Stimulated activated CD4-positive, alpha-beta T cell treated with anti-CD3 and anti-CD28 coated beads, Interleukin-15, amount 100 ng/mL, for 48 hours (primary cell): ENCODE results near the gene KRTAP13-2.

Experiments used
- DNase-seq, 2 donors: peaks; one replicate each; pipeline ENCODE4 v3.0.0-alpha.2; 2020; ENCODE audit warnings: low read depth in 2 of 2

Gene KRTAP13-2, protein sequence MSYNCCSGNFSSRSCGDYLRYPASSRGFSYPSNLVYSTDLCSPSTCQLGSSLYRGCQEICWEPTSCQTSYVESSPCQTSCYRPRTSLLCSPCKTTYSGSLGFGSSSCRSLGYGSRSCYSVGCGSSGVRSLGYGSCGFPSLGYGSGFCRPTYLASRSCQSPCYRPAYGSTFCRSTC

DNA sequence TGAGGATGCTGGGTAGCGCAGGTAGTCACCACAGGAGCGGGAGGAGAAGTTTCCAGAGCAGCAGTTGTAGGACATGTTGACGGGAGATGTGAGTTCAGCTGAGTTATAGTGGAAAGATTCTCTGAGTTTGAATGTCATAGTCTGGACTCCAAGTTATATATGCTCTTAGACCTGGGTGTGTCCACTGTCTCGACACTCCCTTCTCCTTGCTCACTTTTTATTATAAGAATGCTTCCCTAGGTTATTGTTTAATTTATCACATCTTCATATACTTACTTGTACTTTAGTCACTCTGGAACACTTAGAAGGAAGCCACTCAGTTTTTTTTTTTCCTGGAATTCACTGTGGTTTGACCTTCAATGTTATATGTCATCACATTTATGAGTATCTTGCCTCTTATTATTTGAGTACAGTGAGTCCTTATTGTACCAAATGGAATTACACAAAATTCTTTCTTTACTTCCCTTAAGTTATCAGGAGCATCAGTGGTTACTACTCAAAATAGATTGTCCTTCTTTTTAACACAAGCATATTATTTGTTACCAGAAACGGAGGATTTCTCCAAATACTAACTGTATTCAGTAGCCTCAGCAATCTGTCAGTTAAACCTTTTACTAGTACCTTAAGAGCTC lies at the start of gene KRTAP13-2:
TSS of gene KRTAP13-2 (minus strand) at position 133 of the 632 bp plus-strand sequence. CDS start at position 75, 58 bp downstream.
- DNase-seq, result no peak

DNA sequence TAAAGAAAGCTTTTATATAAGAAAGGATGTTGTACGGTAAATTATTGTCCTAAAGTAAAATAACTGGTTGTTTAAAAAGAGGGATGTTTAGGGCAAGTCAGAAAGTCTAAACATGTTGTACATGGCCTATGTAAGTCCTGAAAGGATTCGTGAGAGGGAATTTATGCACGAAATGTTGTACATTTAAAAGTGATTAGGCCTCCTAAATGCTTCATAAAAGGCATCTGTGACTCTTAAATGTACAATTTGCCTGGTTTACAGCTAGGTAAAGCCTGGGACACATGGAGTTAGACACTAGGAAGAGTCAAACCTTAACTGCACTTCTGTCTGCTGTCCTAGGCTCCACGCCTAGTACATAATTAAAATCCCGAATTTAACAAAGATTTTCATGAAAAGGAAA lies 43.9 kb upstream of the KRTAP13-2 start:
- no peak for DNase-seq

DNA sequence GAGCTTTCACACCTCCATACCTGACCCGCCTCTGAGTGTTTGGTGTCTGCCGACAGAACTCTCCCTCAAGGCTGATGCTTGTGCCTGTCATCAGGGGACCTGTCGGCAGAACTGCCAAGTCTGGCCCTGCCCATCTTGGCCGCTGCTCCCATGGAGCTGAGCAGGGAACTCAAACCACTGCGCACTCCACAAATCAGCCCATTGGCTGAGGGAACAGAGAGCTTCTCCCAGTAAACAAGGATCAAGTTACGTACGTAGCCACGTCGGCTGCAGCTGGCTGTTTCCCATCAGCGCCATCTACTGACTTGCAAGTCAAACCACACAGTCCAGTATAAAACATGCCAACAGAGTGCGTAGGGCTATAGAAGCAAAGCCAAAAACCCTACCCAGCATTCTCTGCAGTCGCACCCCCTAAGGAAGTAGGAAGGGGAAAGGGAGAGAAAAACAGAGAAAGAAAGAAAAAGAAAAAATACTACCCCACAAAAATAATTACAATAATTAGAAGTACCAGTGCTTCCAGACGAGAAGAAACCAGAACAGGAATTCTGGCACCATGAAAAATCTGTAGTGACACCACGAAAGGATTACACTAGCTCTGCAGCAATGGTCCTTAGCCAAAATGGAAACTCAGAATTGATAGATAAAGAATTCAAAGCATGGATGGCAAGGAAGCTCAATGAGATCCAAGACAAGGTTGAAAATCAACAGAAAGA lies 36.9 kb upstream of the KRTAP13-2 start:
- no peak for DNase-seq

DNA sequence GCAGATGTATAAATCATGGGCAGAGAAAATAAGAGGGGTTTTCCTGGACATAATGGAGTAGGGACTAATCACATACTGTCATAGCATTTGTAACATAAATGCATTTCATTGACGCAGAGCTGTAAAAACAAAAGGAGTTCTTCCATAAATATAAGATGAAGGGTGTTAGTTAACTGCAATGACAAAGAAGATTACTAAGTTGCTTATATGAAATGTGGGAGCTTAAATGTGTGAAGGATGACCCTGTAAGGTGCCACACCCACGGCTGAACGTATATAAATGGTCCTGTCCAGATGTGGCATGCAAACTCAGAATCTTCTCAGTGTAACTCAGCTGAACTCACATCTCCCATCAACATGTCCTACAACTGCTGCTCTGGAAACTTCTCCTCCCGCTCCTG lies 23.7 kb upstream of the KRTAP13-2 start, which contains the start of gene KRTAP13-1:
TSS of gene KRTAP13-1 (plus strand) at position 301 of the 400 bp plus-strand sequence. CDS start at position 357, 56 bp downstream.
- DNase-seq, result no peak

DNA sequence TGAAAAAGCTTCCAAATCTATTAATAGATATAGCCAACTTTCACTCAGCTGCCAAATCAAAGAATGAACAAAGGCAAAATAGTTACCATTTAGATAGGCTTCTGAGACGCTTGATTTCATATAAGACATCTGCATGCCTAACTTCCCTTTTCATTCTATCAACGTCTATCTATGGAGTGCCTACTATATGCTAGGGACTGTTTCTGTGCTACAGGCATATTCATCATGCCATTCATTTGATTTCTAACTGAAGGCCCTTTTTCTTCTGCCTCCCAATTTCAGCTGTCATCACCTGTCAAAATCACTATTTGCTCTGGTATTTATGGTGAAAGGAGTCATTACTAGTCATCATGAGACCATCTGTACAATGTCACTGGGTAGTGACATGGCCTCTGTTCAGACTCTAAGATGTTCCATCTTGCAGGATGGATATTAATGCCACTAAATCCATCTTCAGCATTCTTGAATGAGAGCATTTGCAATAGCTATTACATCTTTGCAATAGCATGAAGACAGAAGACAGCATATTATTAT lies 19.5 kb upstream of the KRTAP13-2 start:
- DNase-seq, result no peak

DNA sequence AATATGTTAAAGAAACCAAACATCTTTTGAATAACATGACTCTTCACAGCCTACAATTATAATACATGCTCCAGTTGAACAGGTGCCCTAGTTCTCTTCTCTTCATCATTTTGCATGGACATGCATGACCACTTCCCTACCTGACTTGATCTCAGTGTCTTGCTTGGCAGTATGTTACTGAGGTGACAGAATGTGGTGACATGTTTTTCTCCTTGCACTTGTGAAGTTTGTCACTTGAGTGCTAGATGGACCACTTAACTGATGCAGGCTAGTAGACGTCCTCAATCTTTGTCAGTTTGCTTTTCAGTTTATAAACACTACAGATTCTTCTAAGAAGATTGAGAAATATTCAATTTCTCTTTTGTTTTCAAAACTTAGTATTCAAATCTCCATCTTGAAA lies 10.1 kb upstream of the KRTAP13-2 start:
- DNase-seq, result no peak

DNA sequence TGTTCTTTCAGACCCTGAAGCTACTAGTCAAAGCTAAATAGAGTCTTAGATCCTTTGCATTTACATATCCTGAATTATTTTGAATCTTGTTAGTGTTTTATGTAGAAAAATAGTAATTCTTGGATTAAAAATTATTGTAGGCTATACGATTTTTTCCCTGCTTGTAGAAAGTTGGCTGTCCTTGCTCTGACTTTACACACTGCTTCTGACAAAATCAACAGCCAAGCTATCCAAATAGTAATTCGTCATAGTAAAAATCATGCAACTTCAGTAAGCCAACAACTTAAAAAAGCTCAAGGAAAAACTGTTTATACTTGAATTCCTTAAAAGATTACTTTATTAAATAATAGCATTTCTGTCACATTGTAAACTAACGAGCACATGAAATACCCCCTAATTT lies 16.2 kb downstream of the KRTAP13-2 start:
- DNase-seq, result no peak

DNA sequence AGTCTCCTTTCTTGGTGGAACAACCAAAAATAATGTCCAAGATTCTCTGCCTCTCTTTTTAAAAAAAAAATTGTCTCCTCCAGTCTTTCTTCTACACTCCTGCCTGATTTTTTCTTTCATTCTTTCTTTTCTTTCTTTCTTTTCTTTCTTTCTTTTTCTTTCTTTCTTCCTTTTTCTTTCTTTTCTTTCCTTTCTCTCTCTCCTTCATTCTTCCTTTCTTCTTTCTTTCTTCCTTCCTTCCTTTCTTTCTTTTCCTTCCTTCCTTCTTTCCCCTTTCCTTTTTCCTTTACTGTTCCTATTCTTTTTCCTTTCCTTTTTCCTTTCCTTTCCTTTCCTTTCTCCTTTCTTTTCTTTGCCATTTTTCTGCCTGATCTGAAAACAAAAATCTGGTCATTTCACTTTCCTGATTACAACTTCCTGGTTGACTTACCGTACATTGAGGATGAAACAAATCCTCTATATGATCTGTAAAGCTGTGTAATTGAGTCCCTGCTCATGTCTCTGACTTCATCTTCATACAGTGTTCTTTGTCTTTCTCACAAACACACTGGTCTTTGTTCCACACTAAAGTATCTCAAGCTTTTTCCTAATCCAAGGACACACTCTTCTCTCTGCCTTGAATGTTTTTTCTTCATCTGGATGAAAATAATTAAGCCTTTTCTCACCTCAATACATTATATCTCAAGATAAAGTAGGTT lies 17.6 kb downstream of the KRTAP13-2 start:
- DNase-seq, result no peak

DNA sequence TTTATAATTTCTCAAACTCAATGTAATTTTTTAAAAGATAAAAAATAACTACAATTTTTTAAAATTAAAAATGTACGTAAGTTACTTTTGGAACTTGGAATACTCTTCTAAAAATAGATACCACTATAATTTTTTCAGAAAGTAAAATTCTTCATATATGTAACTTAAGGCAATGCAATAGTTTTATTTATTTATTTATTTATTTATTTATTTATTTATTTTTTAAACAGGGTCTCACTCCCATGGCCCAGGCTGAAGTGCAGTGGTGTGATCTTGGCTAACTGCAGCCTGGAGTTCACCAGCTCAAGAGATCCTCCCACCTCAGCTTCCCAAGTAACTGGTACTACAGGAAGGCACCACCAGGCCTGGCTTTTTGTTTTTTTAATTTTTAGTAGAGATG lies 20.5 kb downstream of the KRTAP13-2 start:
- no peak for DNase-seq

DNA sequence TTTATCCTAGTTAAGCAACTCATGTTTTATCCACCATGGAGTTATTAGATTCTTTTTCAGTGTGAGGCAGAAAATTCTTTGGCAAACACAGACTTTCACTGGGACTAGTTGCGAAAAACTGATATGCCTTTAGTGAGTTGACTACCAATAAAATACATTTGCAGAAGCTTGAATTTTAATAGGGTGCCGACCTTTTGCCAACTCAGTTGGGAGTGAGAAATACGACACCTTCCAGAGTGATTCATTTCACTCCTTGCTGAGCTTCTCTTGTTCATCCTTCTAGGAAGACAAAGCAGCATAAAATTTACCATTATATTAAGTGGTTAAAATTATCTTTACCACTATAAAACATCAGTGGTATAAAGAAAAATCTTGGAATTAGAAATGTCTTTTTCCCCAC lies 22.5 kb downstream of the KRTAP13-2 start:
- DNase-seq, result no peak

DNA sequence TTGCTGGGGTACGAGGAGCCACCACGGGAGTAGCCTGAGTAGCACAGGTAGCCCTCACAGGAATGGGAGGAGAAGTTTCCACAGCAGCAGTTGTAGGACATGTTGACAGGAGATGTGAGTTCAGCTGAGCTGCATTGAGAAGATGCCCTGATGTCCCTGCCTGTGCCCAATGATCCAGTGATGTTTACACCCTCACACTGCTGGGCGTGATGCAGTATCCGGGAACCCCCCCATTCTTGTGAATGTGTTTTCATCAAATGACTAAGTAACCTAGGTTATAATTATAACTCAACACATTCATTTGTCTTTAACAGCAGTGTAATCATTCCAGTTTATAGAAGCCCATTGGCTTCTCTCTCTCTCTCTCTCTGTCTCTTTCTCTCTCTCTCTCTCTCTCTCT lies 23.6 kb downstream of the KRTAP13-2 start, which contains the start of gene KRTAP23-1:
TSS of gene KRTAP23-1 (minus strand) at position 101 of the 400 bp plus-strand sequence. CDS start at position 101, 0 bp downstream.
- DNase-seq, result no peak

DNA sequence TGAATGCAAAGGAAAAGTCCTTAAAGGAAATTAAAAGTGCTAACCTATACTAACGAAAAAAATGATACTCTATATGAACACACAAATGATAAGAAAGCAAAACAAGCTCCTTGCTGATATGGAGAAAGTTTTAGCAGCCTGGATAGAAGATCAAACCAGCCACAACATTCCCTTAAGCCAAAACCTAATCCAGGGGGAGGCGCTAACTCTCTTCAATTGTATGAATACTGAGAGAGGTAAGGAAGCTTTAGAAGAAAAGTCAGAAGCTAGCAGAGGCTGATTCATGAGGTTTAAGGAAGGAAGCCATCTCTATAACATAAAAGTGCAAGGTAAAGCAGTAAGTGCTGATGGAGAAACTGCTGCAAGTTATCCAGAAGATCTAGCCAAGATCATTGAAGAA lies 27.1 kb downstream of the KRTAP13-2 start:
- DNase-seq, result no peak

DNA sequence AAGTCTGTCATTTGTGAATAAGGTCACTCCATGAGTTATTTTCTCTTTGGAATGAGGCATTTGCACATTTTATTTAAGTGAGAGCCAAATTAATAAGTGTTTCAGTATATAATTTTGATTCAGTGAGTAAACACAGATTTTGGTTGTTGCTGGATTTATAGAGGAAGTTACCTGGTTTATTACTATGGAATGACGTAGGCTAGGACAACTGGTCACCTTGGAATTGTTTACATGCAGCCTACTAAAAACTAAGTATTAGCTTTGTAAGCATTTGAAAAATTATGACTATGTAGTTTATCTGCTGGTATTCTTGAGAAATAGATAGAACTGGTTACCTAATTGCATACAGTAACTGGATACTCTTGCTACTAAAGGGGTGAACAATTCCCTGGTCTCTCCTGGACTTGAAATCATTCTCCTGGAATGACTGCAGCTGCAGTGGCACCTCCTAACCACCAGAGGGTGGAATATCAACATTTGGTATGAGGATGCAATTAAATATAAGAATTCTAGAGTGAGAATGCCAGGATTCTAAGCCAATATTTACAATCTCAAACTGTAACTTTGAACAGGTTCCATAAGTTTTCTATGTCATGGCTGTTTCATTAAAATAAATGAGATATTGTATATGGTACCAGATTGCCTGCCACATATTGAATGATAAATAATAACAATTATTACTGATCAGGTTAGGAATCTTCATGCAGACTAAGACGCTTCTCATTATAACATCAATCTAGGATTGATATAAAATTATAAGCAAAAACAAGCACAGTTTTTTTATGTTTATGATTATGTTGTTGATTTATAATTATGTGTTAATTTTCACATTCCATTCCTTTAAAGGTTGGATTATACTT lies 31.1 kb downstream of the KRTAP13-2 start:
- peak in 1 of 2 donors; percentile 7 for DNase-seq

DNA sequence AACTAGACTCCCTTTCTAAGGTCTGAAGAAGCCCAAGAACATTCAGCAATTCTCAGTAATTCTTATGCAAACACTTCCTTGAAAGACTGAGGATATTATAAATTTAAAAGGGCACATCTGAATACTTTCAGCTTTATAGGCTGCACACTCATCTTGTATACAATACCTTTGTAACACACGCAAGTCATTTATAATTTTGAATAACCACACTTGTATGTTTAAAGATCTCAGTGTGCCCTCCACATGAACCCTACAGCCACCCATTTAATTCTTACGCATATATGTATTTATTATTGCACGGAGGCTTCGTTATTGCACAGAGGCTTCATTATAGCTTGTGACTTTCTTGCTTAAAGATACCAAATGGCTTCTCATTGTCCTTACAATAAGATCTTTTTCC lies 33.4 kb downstream of the KRTAP13-2 start:
- DNase-seq, result no peak

DNA sequence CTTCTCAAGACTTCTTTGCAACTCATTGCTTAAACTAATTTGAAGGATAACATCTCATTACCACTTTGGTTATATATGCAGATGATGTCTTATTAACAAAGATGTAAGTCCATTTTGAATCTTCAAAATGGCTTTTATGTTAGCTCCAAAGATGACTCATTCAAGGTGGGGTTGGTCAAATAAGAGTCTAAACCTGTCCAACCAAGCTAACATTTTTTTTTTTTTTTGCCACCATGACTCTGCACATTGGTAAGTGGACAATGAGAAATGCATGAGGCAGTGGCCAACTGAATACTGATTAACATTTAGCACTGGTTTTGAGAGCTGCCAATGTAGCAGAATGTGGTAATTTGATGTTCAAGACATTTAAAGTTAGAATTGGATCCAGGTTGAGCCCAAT lies 34.3 kb downstream of the KRTAP13-2 start:
- DNase-seq, result no peak

DNA sequence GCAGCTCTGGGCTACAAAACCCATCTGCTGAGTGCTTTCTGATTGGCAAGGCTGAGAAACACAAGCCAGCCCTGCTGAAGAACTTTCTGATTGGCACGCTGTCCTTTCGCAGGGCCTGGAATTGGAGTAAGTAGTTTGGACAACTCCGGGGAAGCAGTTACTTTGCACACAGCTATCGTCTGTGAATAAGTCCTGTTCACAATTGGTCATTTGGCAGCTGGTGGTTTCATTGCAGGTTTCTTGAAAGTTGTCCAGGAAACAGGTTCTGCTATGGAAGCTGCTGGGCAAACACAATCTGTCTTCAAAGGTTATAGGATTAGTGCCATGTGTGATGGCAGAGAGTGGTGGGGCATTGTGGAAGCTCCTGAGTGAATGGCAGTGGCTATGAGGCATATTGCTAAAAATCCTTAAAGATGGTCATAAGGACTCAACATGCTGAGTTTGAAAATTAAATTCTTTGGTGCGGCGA lies 34.8 kb downstream of the KRTAP13-2 start, which contains the start of gene KRTAP27-1:
TSS of gene KRTAP27-1 (minus strand) at position 419 of the 469 bp plus-strand sequence. CDS start at position 393, 26 bp downstream.
- DNase-seq, result no peak

DNA sequence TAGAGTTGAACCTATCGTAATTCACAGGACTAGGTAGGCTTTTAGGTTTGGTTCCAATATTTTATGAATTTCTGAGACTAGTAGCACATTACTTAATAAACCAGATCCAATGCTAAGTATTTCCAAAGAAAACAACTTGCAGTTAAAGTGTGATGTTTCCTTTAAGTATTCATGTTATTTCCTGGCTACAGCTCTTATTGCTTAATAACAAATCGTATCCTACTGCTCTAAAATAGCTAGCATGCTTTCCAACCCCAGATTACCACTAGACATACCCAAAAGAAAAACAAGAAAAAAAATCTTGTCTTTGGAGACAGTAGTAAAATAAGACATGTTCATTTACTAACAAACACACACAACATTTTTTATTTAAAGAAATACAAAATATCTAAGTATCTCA lies 35.5 kb downstream of the KRTAP13-2 start:
- DNase-seq, result no peak

DNA sequence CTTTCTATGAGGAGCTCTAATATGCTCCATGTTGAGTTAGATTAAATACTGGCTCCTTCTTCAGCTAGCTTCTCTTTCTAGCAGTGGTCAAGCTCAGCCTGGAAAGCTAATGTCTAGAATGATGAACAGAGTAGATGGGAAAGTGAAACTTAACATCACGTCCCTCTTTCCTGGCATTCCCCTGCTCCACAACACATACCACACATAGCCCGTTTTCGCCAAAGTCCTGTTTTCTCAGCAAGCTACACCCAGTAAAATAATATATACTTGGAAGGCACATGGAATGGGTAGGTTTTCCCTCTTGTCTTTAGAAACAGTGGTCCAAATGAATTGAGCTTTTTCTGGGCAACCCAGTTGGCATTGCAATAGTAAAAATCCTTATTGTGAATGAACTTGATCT lies 38.3 kb downstream of the KRTAP13-2 start:
- no peak for DNase-seq

DNA sequence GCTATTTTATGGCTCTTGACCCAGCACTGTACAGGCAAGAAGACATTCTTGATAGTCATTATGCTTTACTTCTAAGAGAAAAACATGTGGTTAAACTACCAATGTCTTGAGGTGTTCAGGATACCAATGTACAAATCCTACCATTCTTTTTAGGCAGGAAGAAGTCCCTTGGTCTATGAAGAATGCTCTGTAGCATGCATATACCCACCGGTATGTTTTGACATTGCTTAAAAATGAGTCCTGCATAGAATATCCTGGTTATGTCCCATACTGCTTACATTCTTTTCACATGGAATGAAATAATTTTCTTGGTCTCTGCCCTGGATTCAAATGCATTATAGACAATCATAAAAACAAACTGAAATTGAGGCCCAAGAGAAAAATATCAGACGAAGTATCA lies 39.4 kb downstream of the KRTAP13-2 start:
- DNase-seq, result no peak

DNA sequence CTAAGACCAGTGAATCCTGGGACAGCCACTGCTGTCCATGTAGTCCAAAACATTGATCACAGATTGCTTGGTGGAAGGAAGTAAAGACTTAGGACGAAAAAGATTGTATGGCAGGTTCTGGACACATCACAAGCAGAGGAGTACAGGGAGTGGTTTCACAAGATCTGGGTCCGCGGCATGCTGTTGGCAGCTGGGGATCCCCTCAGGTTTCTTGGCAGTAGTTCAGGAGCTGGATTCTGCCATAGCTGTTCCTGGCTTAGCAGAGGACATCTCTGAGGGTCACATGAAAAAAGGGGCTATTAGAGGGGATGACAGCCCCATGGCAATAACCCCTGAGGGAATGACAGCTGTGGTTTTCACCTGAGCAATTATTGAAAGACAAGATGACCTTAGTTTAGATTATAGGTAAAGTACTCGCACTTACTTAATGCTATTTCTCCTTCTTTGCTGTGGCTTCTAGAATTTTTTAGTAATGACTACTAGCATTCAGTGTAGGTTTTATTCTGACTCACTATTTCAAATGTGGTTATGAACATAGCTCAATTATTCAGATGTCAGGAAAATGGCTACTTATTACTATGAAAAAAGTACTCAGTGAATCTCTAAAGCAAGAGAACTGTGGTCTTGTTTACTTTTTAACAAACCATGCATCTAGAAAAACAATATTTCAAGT lies 42.7 kb downstream of the KRTAP13-2 start:
- no peak for DNase-seq
